Aorta (tissue), 5 donors: ENCODE measurements around the gene OR52B2. TPM values are rescaled to one million over a fixed set of nuclear protein-coding genes. Genes with fewer than 3 reads are reported as not detected.

Source experiments
- ATAC-seq: fragments of 200-7000 bp; cut with Tn5 transposase; one replicate; pipeline ENCODE4 v1.9.1; 2022; ENCODE audit warnings: moderate library complexity; ENCODE audit not compliant: low FRiP score
- DNase-seq, 2 donors: peaks; one replicate each; pipeline ENCODE4 v3.0.0-alpha.2; 2020
- H3K27ac ChIP-seq, 2 donors: one replicate each; pipeline ENCODE4 v1.5.1; 2013; ENCODE audit warnings: low read length in 2 of 2, mild to moderate bottlenecking in 2 of 2, moderate library complexity in 2 of 2, control low read depth in 1 of 2, inconsistent platforms in 1 of 2, low read depth in 1 of 2
- H3K27me3 ChIP-seq, 2 donors: one replicate each; pipeline ENCODE4 v1.6.1; 2013; ENCODE audit warnings: control low read depth in 1 of 2, low read length in 1 of 2, mild to moderate bottlenecking in 1 of 2, moderate library complexity in 1 of 2; ENCODE audit not compliant: insufficient read depth in 2 of 2, control insufficient read depth in 1 of 2
- H3K36me3 ChIP-seq, 2 donors: one replicate each; pipeline ENCODE4 v1.6.1; 2013; ENCODE audit warnings: control low read depth in 1 of 2, low read length in 1 of 2, mild to moderate bottlenecking in 1 of 2; ENCODE audit not compliant: insufficient read depth in 2 of 2, control insufficient read depth in 1 of 2
- H3K4me1 ChIP-seq, 2 donors: one replicate each; pipeline ENCODE4 v1.6.1; 2013; ENCODE audit warnings: low read length in 2 of 2, control low read depth in 1 of 2, mild to moderate bottlenecking in 1 of 2, moderate library complexity in 1 of 2; ENCODE audit not compliant: insufficient read depth in 2 of 2, control insufficient read depth in 1 of 2
- H3K4me3 ChIP-seq, 2 donors: one replicate each; pipeline ENCODE4 v1.5.1; 2013; ENCODE audit warnings: low read length in 2 of 2, control low read depth in 1 of 2, mild to moderate bottlenecking in 1 of 2
- H3K9me3 ChIP-seq: one replicate; pipeline ENCODE4 v1.6.1; 2013; ENCODE audit warnings: mild to moderate bottlenecking, low read length; ENCODE audit not compliant: control insufficient read depth
- WGBS, 2 donors: extraction: QIAGEN DNeasy Blood & Tissue Kit; methylation state at CpG; one replicate each; pipeline ENCODE4 v1.1.7; 2013; 5-methylcytosine and 5-hydroxymethylcytosine counted together
- intact Hi-C, 2 donors: fragments of 100-400 bp; cut with DNase I; formaldehyde crosslinking; loops; one replicate each; pipeline versions ENCODE4 v1.14.2 to v1.15.0; 2022
- polyA plus RNA-seq, 2 donors: library from polyadenylated mRNA; stranded (reverse); fragments of 200-250 nt; gene quantifications; one replicate each; pipeline ENCODE4 v1.2.3, GENCODE V29; 2013
- total RNA-seq, 2 donors: library from RNA; stranded (reverse); fragmentation: NEBNext Ultra II Directional; extraction: Animal tissue kit (Norgen Biotek cat#: 25700); gene quantifications; one replicate each; pipeline ENCODE4 v1.2.1, GENCODE V29; 2021
- donor health status: healthy with polysubstance abuse.
- donor health status: Bipolar disorder and iron deficiency.
- donor health status: DM: no; HTN: no; CAD: no.
- donor health status: DM: no; HTN: no; CAD: no.
- donor health status: DM: yes; HTN: yes; CAD: no.

The OR52B2 gene
- total and polyA plus RNA-seq, 4 donors = not detected

- no peak for DNase-seq
- H3K36me3 ChIP-seq = peaks cover 0 to 4% of the 10 kb centered on the region in 2 donors
- ATAC-seq = no peak
- no peaks in the 10 kb centered on the region for H3K9me3 ChIP-seq
- intact Hi-C loops = no loop called here
- 97 to 98% methylated on average over 1 of the region's 1 CpG for WGBS, 2 donors
- H3K4me1 ChIP-seq = no peaks in the 10 kb centered on the region
- no peak overlapping the region for H3K27ac ChIP-seq
- H3K4me3 ChIP-seq = no peak overlapping the region
- no peaks in the 10 kb centered on the region for H3K27me3 ChIP-seq
Observed at GRCh38 chr11:6204706-6205105, 34.6 kb upstream of the OR52B2 start.

GRCh38 chr11:6203327-6203726 lies 33.2 kb upstream of the OR52B2 start:
- H3K9me3 ChIP-seq = no peaks in the 10 kb centered on the region
- peaks cover 0 to 4% of the 10 kb centered on the region in 2 donors for H3K36me3 ChIP-seq
- 74 to 77% methylated on average over 3 of the region's 3 CpGs for WGBS, 2 donors
- no peak for DNase-seq
- no peaks in the 10 kb centered on the region for H3K4me1 ChIP-seq
- intact Hi-C loops = no loop called here
- no peak overlapping the region for H3K4me3 ChIP-seq
- ATAC-seq = no peak
- no peak overlapping the region for H3K27ac ChIP-seq
- no peaks in the 10 kb centered on the region for H3K27me3 ChIP-seq

GRCh38 chr11:6202041-6202440 lies 31.9 kb upstream of the OR52B2 start:
- no peak overlapping the region for H3K27ac ChIP-seq
- no peak overlapping the region for H3K4me3 ChIP-seq
- intact Hi-C loops = no loop called here
- H3K27me3 ChIP-seq = no peaks in the 10 kb centered on the region
- H3K36me3 ChIP-seq = peaks cover 0 to 4% of the 10 kb centered on the region in 2 donors
- H3K9me3 ChIP-seq = no peaks in the 10 kb centered on the region
- no peak for ATAC-seq
- no peaks in the 10 kb centered on the region for H3K4me1 ChIP-seq
- 63 to 79% methylated on average over 1 of the region's 1 CpG for WGBS, 2 donors
- DNase-seq = no peak

- no peaks in the 10 kb centered on the region for H3K9me3 ChIP-seq
- ATAC-seq (no peak), DNase-seq (no peak)
- H3K27ac ChIP-seq = no peak overlapping the region
- H3K36me3 ChIP-seq = peaks cover 0 to 4% of the 10 kb centered on the region in 2 donors
- no peaks in the 10 kb centered on the region for H3K27me3 ChIP-seq
- intact Hi-C loops = no loop called here
- no peaks in the 10 kb centered on the region for H3K4me1 ChIP-seq
- no peak overlapping the region for H3K4me3 ChIP-seq
- 80 to 82% methylated on average over 2 of the region's 2 CpGs for WGBS, 2 donors
Observed at GRCh38 chr11:6201481-6201880, 31.4 kb upstream of the OR52B2 start.

GRCh38 chr11:6200975-6201374 lies 30.8 kb upstream of the OR52B2 start:
- Histone ChIP-seq H3K36me3 (peaks cover 0 to 4% of the 10 kb centered on the region in 2 donors), H3K4me3 (no peak overlapping the region), H3K4me1 (no peaks in the 10 kb centered on the region), H3K27ac (no peak overlapping the region), H3K27me3 (no peaks in the 10 kb centered on the region), H3K9me3 (no peaks in the 10 kb centered on the region)
- intact Hi-C loops = no loop called here
- WGBS, 2 donors = 80 to 86% methylated on average over 4 of the region's 4 CpGs
- ATAC-seq = no peak
- peak in 1 of 2 donors; percentile 88 for DNase-seq

GRCh38 chr11:6199174-6199810 lies 29.2 kb upstream of the OR52B2 start, which contains the start of gene OR52W1:
Gene OR52W1 (plus strand): TSS chr11:6199224. CDS start chr11:6199224, 0 bp downstream.
- Histone ChIP-seq H3K36me3 (no peaks in the 10 kb centered on the region), H3K9me3 (no peaks in the 10 kb centered on the region), H3K4me3 (no peak within 1 kb of the TSS), H3K4me1 (no peaks in the 10 kb centered on the region), H3K27me3 (no peaks in the 10 kb centered on the region), H3K27ac (no peak within 1 kb of the TSS)
- intact Hi-C loops = no loop called here
- WGBS, 2 donors = 98 to 99% methylated on average over 5 of the region's 5 CpGs
- ATAC-seq (no peak), DNase-seq (no peak)

GRCh38 chr11:6197466-6198200 lies 27.5 kb upstream of the OR52B2 start:
- DNase-seq (no peak), ATAC-seq (no peak)
- no peaks in the 10 kb centered on the region for H3K4me1 ChIP-seq
- H3K27me3 ChIP-seq = no peaks in the 10 kb centered on the region
- H3K9me3 ChIP-seq = no peaks in the 10 kb centered on the region
- H3K36me3 ChIP-seq = no peaks in the 10 kb centered on the region
- H3K4me3 ChIP-seq = no peak overlapping the region
- H3K27ac ChIP-seq = no peak overlapping the region
- intact Hi-C loops = no loop called here
- WGBS, 2 donors = 80 to 81% methylated on average over 4 of the region's 4 CpGs

- Histone ChIP-seq H3K9me3 (no peaks in the 10 kb centered on the region), H3K36me3 (no peaks in the 10 kb centered on the region), H3K27ac (no peak overlapping the region), H3K4me1 (no peaks in the 10 kb centered on the region), H3K4me3 (no peak overlapping the region), H3K27me3 (no peaks in the 10 kb centered on the region)
- intact Hi-C loops = no loop called here
- DNase-seq (no peak), ATAC-seq (no peak)
- WGBS, 2 donors = 61 to 63% methylated on average over 4 of the region's 4 CpGs
Observed at GRCh38 chr11:6196396-6196795, 26.3 kb upstream of the OR52B2 start.

- intact Hi-C loops = no loop called here
- ATAC-seq (no peak), DNase-seq (no peak)
- 73 to 80% methylated on average over 1 of the region's 1 CpG for WGBS, 2 donors
- H3K27me3 ChIP-seq = no peaks in the 10 kb centered on the region
- no peaks in the 10 kb centered on the region for H3K9me3 ChIP-seq
- H3K27ac ChIP-seq = no peak overlapping the region
- H3K36me3 ChIP-seq = no peaks in the 10 kb centered on the region
- no peak overlapping the region for H3K4me3 ChIP-seq
- no peaks in the 10 kb centered on the region for H3K4me1 ChIP-seq
Observed at GRCh38 chr11:6194065-6194581, 24.0 kb upstream of the OR52B2 start.
